OCI-LY1 (cell line): ENCODE measurements around the gene CALCOCO1.

Experiments
- H2AFZ ChIP-seq: fragments of 200-600 bp; sonication (generic), shearing (Covaris generic); 2 replicates; pipeline ENCODE4 v1.6.0; 2014; ENCODE audit warnings: antibody characterized with exemption, mild to moderate bottlenecking, low read length
- H3F3A ChIP-seq: fragments of 200-600 bp; sonication (generic), shearing (Covaris generic); 2 replicates; pipeline ENCODE4 v1.6.0; 2014; ENCODE audit warnings: mild to moderate bottlenecking, antibody characterized with exemption, low read length, moderate library complexity; ENCODE audit not compliant: insufficient read depth
- H3K27ac ChIP-seq: fragments of 200-600 bp; sonication (generic); 2 replicates; pipeline ENCODE4 v1.5.1; 2014; ENCODE audit warnings: low read length, mixed run types, mild to moderate bottlenecking, low read depth; ENCODE audit not compliant: poor library complexity, severe bottlenecking
- H3K27me3 ChIP-seq: fragments of 200-600 bp; sonication (generic); 2 replicates; pipeline ENCODE4 v1.6.0; 2014; ENCODE audit warnings: antibody characterized with exemption, mild to moderate bottlenecking, low read length, moderate library complexity; ENCODE audit not compliant: insufficient read depth
- H3K36me3 ChIP-seq: fragments of 200-600 bp; sonication (generic); 2 replicates; pipeline ENCODE4 v1.6.1; 2014; ENCODE audit warnings: mild to moderate bottlenecking, antibody characterized with exemption, low read length, moderate library complexity, mixed read lengths; ENCODE audit not compliant: insufficient read depth
- H3K4me1 ChIP-seq: fragments of 200-600 bp; sonication (generic); 2 replicates; pipeline ENCODE4 v1.5.1; 2014; ENCODE audit warnings: mild to moderate bottlenecking, low read length, moderate library complexity; ENCODE audit not compliant: insufficient read depth, severe bottlenecking
- H3K4me2 ChIP-seq: fragments of 200-600 bp; sonication (generic), shearing (Covaris generic); 2 replicates; pipeline ENCODE4 v1.6.1; 2014; ENCODE audit warnings: low read length
- H3K4me3 ChIP-seq: fragments of 200-600 bp; sonication (generic); 2 replicates; pipeline ENCODE4 v1.5.1; 2014; ENCODE audit warnings: low read length, low read depth, mild to moderate bottlenecking, mixed read lengths; ENCODE audit not compliant: poor library complexity, severe bottlenecking
- H3K79me2 ChIP-seq: fragments of 200-600 bp; shearing (Covaris generic); 2 replicates; pipeline ENCODE4 v1.6.1; 2016; ENCODE audit warnings: mixed run types, low read length, mixed read lengths; ENCODE audit not compliant: insufficient read depth
- H3K9ac ChIP-seq: fragments of 200-600 bp; sonication (generic), shearing (Covaris generic); 2 replicates; pipeline ENCODE4 v1.6.1; 2014; ENCODE audit warnings: mild to moderate bottlenecking, low read length, mixed read lengths
- H3K9me2 ChIP-seq: fragments of 200-600 bp; sonication (generic), shearing (Covaris generic); 2 replicates; pipeline ENCODE4 v1.6.1; 2014; ENCODE audit warnings: low read depth, mild to moderate bottlenecking, low read length, mixed read lengths
- H3K9me3 ChIP-seq: fragments of 200-600 bp; shearing (Covaris generic); 2 replicates; pipeline ENCODE4 v1.6.1; 2014; ENCODE audit warnings: low read length, mixed read lengths
- H4K20me1 ChIP-seq: fragments of 200-600 bp; sonication (generic), shearing (Covaris generic); 2 replicates; pipeline ENCODE4 v1.6.0; 2016; ENCODE audit warnings: mild to moderate bottlenecking, low read length; ENCODE audit not compliant: insufficient read depth
- CTCF ChIP-seq: fragments of 200-600 bp; sonication (generic), shearing (Covaris generic); IDR thresholded peaks from 2 replicates; pipeline ENCODE4 v1.5.1; 2017; ENCODE audit warnings: mild to moderate bottlenecking, antibody characterized with exemption, low read length, moderate library complexity, mixed read lengths
- EZH2 ChIP-seq: fragments of 200-600 bp; sonication (generic), shearing (Covaris generic); IDR thresholded peaks from 2 replicates; pipeline ENCODE4 v1.8.0; 2017; ENCODE audit warnings: borderline replicate concordance, mixed run types, mild to moderate bottlenecking, antibody characterized with exemption, low read length, moderate library complexity, mixed read lengths

Gene CALCOCO1

GRCh38 chr12:53729644-53730043, 2.4 kb upstream of the CALCOCO1 start:
- H3K27ac ChIP-seq, result no peak overlapping the region
- no peaks in the 10 kb centered on the region for H3K9me2 ChIP-seq
- no peaks in the 10 kb centered on the region for H3F3A ChIP-seq
- no peaks in the 10 kb centered on the region for H3K9me3 ChIP-seq
- H3K4me2 ChIP-seq, result no peak overlapping the region
- H3K4me3 ChIP-seq, result no peak overlapping the region
- H4K20me1 ChIP-seq, result no peaks in the 10 kb centered on the region
- H3K4me1 ChIP-seq, result peaks cover 21% of the 10 kb centered on the region
- no peaks in the 10 kb centered on the region for H3K27me3 ChIP-seq
- no peak for TF ChIP-seq EZH2
- TF ChIP-seq CTCF, result no peak
- H2AFZ ChIP-seq, result no peak overlapping the region
- H3K79me2 ChIP-seq, result no peaks in the 10 kb centered on the region
- no peak overlapping the region for H3K9ac ChIP-seq
- H3K36me3 ChIP-seq, result no peaks in the 10 kb centered on the region

GRCh38 chr12:53728206-53728605, 954 bp upstream of the CALCOCO1 start:
- Histone ChIP-seq H3K4me3 (peak overlapping the region; percentile 82), H3K9me2 (no peaks in the 10 kb centered on the region), H3F3A (no peaks in the 10 kb centered on the region), H3K9me3 (no peaks in the 10 kb centered on the region), H3K4me2 (peak overlapping the region; percentile 91), H4K20me1 (no peaks in the 10 kb centered on the region), H2AFZ (peak overlapping the region; percentile 97; the same call in 1 of the 2 replicates), H3K9ac (peak overlapping the region; percentile 68; the same call in 1 of the 2 replicates), H3K4me1 (peaks cover 21% of the 10 kb centered on the region), H3K79me2 (no peaks in the 10 kb centered on the region), H3K27me3 (no peaks in the 10 kb centered on the region), H3K36me3 (no peaks in the 10 kb centered on the region), H3K27ac (no peak overlapping the region)
- TF ChIP-seq EZH2 (no peak), CTCF (no peak)

GRCh38 chr12:53726946-53727309, 324 bp downstream of the CALCOCO1 start:
- H3K4me2 ChIP-seq, result peak overlapping the region; percentile 88
- no peaks in the 10 kb centered on the region for H3K79me2 ChIP-seq
- TF ChIP-seq EZH2 (no peak), CTCF (no peak)
- H2AFZ ChIP-seq, result 0 out of 2 replicates have a peak overlapping the region, but pooled peaks have one; percentile 16
- H3K9me2 ChIP-seq, result no peaks in the 10 kb centered on the region
- no peaks in the 10 kb centered on the region for H3K9me3 ChIP-seq
- H3K36me3 ChIP-seq, result no peaks in the 10 kb centered on the region
- H3K9ac ChIP-seq, result peak overlapping the region; percentile 65
- H3F3A ChIP-seq, result no peaks in the 10 kb centered on the region
- peak overlapping the region; percentile 82 for H3K4me3 ChIP-seq
- H3K27ac ChIP-seq, result no peak overlapping the region
- no peaks in the 10 kb centered on the region for H4K20me1 ChIP-seq
- H3K27me3 ChIP-seq, result no peaks in the 10 kb centered on the region
- peaks cover 21% of the 10 kb centered on the region for H3K4me1 ChIP-seq
